ENCODE measurements around the gene SOX15.

The SOX15 gene

GRCh38 chr17:7557775-7558543 lies 31.9 kb downstream of the SOX15 start:
- no peak for DNase-seq (ENCODE audit: low read depth)

GRCh38 chr17:7557147-7557764 lies 32.6 kb downstream of the SOX15 start:
- no peak for DNase-seq (ENCODE audit: low read depth)

- no peak for DNase-seq (ENCODE audit: low read depth)
Measured at GRCh38 chr17:7556627-7557026, 33.3 kb downstream of the SOX15 start.

- DNase-seq (ENCODE audit: low read depth), result no peak
Measured at GRCh38 chr17:7555320-7555948, 34.5 kb downstream of the SOX15 start.

GRCh38 chr17:7553356-7553755 lies 36.5 kb downstream of the SOX15 start:
- no peak for DNase-seq (ENCODE audit: low read depth)

- DNase-seq (ENCODE audit: low read depth), result no peak
Measured at GRCh38 chr17:7552621-7553051, 37.3 kb downstream of the SOX15 start.

- no peak for DNase-seq (ENCODE audit: low read depth)
Measured at GRCh38 chr17:7551396-7551795, 38.5 kb downstream of the SOX15 start.

- DNase-seq (ENCODE audit: low read depth), result no peak
Measured at GRCh38 chr17:7550344-7550743, 39.5 kb downstream of the SOX15 start.

GRCh38 chr17:7549401-7550055 lies 40.4 kb downstream of the SOX15 start:
- DNase-seq (ENCODE audit: low read depth), result no peak

- no peak for DNase-seq (ENCODE audit: low read depth)
Measured at GRCh38 chr17:7548585-7549400, 41.1 kb downstream of the SOX15 start, which contains the start of gene TNFSF12. TNFSF12 (plus strand) TSS chr17:7549058; CDS start chr17:7549154, 96 bp downstream.

- no peak for DNase-seq (ENCODE audit: low read depth)
Measured at GRCh38 chr17:7544911-7545310, 45.0 kb downstream of the SOX15 start.

GRCh38 chr17:7541074-7541621 lies 48.7 kb downstream of the SOX15 start:
- DNase-seq (ENCODE audit: low read depth), result no peak

- DNase-seq (ENCODE audit: low read depth), result no peak
Measured at GRCh38 chr17:7538891-7539545, 50.9 kb downstream of the SOX15 start.
